GM12878 (cell line): Measurements from ENCODE around the gene ZNF644.

Source experiments
- BHLHE40 ChIP-seq, 2 experiments: fragments of 450-650 bp in 1 of 2; IDR thresholded peaks; 2 replicates each; pipeline ENCODE4 v1.6.1; 2011 to 2017; ENCODE audit warnings: low read depth in 2 of 2, borderline replicate concordance in 1 of 2, improper control_type of control experiment in 1 of 2, low read length in 1 of 2, mild to moderate bottlenecking in 1 of 2
- CEBPB ChIP-seq, 2 experiments: fragments of 150-350 bp in 1 of 2; IDR thresholded peaks; 2 replicates each; pipeline ENCODE4 v1.6.1; 2012 to 2014; ENCODE audit warnings: low read depth in 2 of 2, low read length in 2 of 2, borderline replicate concordance in 1 of 2, inconsistent platforms in 1 of 2
- CHD4 ChIP-seq: fragments of 200-600 bp; sonication (generic); IDR thresholded peaks from 2 replicates; pipeline ENCODE4 v1.6.1; 2016; ENCODE audit warnings: mild to moderate bottlenecking
- CTCF ChIP-seq, 3 experiments: IDR thresholded peaks in 2 of 3; conservative IDR thresholded peaks in 1 of 3; 2 replicates each; pipeline ENCODE4 v1.5.1; 2011; ENCODE audit warnings: low read depth in 3 of 3, low read length in 3 of 3, mild to moderate bottlenecking in 3 of 3, control low read depth in 2 of 3, moderate library complexity in 2 of 3, inconsistent platforms in 1 of 3, mixed read lengths in 1 of 3; ENCODE audit not compliant: control insufficient read depth in 2 of 3, insufficient read depth in 1 of 3; ENCODE audit errors: extremely low read depth in 1 of 3
- EZH2 ChIP-seq: IDR thresholded peaks from 2 replicates; pipeline ENCODE4 v1.6.1; 2012; ENCODE audit warnings: low read depth, mild to moderate bottlenecking, control low read depth, inconsistent platforms, low read length, borderline replicate concordance; ENCODE audit not compliant: control insufficient read depth
- KAT2A ChIP-seq: conservative IDR thresholded peaks from 2 replicates; pipeline ENCODE4 v1.6.1; 2011; ENCODE audit warnings: low read depth, low read length; ENCODE audit not compliant: control insufficient read depth
- MEF2A ChIP-seq: IDR thresholded peaks from 2 replicates; pipeline ENCODE4 v1.6.1; 2011; ENCODE audit warnings: low read depth, mild to moderate bottlenecking, low read length, moderate library complexity; ENCODE audit not compliant: insufficient read depth
- MEF2B ChIP-seq: fragments of 450-650 bp; IDR thresholded peaks from 2 replicates; pipeline ENCODE4 v1.6.1; 2018; ENCODE audit warnings: mild to moderate bottlenecking, moderate library complexity; ENCODE audit not compliant: partially characterized antibody, poor library complexity, severe bottlenecking
- RAD21 ChIP-seq: IDR thresholded peaks from 2 replicates; pipeline ENCODE4 v1.6.1; 2011; ENCODE audit warnings: mild to moderate bottlenecking, low read depth, low read length, moderate library complexity; ENCODE audit not compliant: insufficient read depth
- RFX5 ChIP-seq: IDR thresholded peaks from 2 replicates; pipeline ENCODE4 v1.6.1; 2011; ENCODE audit warnings: low read depth, low read length, improper control_type of control experiment
- TF ChIP-seq, protein P1 (sequence below): IDR thresholded peaks from 2 replicates; pipeline ENCODE4 v1.6.1; 2011; ENCODE audit warnings: low read depth, low read length, improper control_type of control experiment, borderline replicate concordance
- TF ChIP-seq, protein P2 (sequence below): fragments of 450-650 bp; formaldehyde crosslinking; IDR thresholded peaks from 2 replicates; pipeline ENCODE4 v1.5.0; 2022; ENCODE audit warnings: mild to moderate bottlenecking, missing genetic modification characterization
- TF ChIP-seq, protein P3 (sequence below): IDR thresholded peaks from 2 replicates; pipeline ENCODE4 v1.6.1; 2011; ENCODE audit warnings: low read depth, mild to moderate bottlenecking, low read length, moderate library complexity, borderline replicate concordance; ENCODE audit errors: extremely low read depth

GRCh38 chr1:91046766-91047165 lies 24.9 kb upstream of the ZNF644 start:
- TF ChIP-seq RFX5 (no peak), CEBPB (IDR thresholded peaks at IDR 0.05; ENCODE audit: borderline replicate concordance in 1 of 2, low read depth in 2 of 2, low read length in 2 of 2) (no peak), EZH2 (no peak), BHLHE40 (IDR thresholded peaks at IDR 0.05; ENCODE audit: borderline replicate concordance in 1 of 2, low read depth in 2 of 2, low read length in 1 of 2) (no peak), CTCF (IDR thresholded peaks at IDR 0.05 in 2 of 3, conservative IDR thresholded peaks at IDR 0.05 in 1 of 3; ENCODE audit: control insufficient read depth in 2 of 3, extremely low read depth in 1 of 3, insufficient read depth in 1 of 3, low read depth in 3 of 3, low read length in 3 of 3) (no peak), MEF2A (no peak), KAT2A (no peak), RAD21 (no peak), MEF2B (no peak), CHD4 (no peak)
- TF ChIP-seq, protein P1, sequence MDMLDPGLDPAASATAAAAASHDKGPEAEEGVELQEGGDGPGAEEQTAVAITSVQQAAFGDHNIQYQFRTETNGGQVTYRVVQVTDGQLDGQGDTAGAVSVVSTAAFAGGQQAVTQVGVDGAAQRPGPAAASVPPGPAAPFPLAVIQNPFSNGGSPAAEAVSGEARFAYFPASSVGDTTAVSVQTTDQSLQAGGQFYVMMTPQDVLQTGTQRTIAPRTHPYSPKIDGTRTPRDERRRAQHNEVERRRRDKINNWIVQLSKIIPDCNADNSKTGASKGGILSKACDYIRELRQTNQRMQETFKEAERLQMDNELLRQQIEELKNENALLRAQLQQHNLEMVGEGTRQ: no peak
- TF ChIP-seq, protein P2, sequence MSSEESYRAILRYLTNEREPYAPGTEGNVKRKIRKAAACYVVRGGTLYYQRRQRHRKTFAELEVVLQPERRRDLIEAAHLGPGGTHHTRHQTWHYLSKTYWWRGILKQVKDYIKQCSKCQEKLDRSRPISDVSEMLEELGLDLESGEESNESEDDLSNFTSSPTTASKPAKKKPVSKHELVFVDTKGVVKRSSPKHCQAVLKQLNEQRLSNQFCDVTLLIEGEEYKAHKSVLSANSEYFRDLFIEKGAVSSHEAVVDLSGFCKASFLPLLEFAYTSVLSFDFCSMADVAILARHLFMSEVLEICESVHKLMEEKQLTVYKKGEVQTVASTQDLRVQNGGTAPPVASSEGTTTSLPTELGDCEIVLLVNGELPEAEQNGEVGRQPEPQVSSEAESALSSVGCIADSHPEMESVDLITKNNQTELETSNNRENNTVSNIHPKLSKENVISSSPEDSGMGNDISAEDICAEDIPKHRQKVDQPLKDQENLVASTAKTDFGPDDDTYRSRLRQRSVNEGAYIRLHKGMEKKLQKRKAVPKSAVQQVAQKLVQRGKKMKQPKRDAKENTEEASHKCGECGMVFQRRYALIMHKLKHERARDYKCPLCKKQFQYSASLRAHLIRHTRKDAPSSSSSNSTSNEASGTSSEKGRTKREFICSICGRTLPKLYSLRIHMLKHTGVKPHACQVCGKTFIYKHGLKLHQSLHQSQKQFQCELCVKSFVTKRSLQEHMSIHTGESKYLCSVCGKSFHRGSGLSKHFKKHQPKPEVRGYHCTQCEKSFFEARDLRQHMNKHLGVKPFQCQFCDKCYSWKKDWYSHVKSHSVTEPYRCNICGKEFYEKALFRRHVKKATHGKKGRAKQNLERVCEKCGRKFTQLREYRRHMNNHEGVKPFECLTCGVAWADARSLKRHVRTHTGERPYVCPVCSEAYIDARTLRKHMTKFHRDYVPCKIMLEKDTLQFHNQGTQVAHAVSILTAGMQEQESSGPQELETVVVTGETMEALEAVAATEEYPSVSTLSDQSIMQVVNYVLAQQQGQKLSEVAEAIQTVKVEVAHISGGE: no peak
- TF ChIP-seq, protein P3, sequence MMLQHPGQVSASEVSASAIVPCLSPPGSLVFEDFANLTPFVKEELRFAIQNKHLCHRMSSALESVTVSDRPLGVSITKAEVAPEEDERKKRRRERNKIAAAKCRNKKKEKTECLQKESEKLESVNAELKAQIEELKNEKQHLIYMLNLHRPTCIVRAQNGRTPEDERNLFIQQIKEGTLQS: no peak
